Endothelial cell of umbilical vein (primary cell): Measurements from ENCODE around the gene INO80B. TPM values are rescaled to one million over a fixed set of nuclear protein-coding genes. Genes with fewer than 3 reads are reported as not detected.

Experiments used
- BruUV-seq: library from RNA; stranded (reverse); fragments of 400-500 nt; replicated peaks from 2 replicates; lab custom pipeline; 2021; lab: Mats Ljungman, UMichigan
- CTCF ChIA-PET: fragments of 300-600, 350-600 bp; sonication (Branson Sonifier 250); formaldehyde crosslinking; loops from one replicate; lab custom pipeline; 2021; ENCODE audit warnings: antibody characterized with exemption, inconsistent platforms; lab: Charles Lee
- POLR2A ChIA-PET: fragments of 300-600, 350-600 bp; sonication (Branson Sonifier 250); formaldehyde crosslinking; loops from one replicate; lab custom pipeline; 2021; ENCODE audit warnings: antibody characterized with exemption, inconsistent platforms; lab: Charles Lee
- DNase-seq: peaks from one replicate; pipeline ENCODE4 v3.0.0-alpha.2; 2011; ENCODE audit warnings: low read depth, low spot score
- FAIRE-seq: peaks from 2 replicates; lab custom pipeline; 2011; peaks lifted over from hg19 to GRCh38; lab: Jason Lieb, UNC
- H2AFZ ChIP-seq: 2 replicates; pipeline ENCODE4 v1.6.0; 2012; ENCODE audit warnings: low read depth, low read length, control low read depth, inconsistent platforms
- H3K27ac ChIP-seq: 2 replicates; pipeline ENCODE4 v1.5.1; 2011; ENCODE audit warnings: low read depth, mild to moderate bottlenecking, control low read depth, low read length, moderate library complexity; ENCODE audit not compliant: insufficient read depth
- H3K27me3 ChIP-seq, 2 experiments: 2 replicates each; pipeline versions ENCODE4 v1.6.0 to v1.6.1; 2011; ENCODE audit warnings: low read length in 2 of 2, mixed read lengths in 1 of 2; ENCODE audit not compliant: control insufficient read depth in 2 of 2, insufficient read depth in 2 of 2
- H3K36me3 ChIP-seq, 2 experiments: 2 replicates in 1 of 2; 3 replicates in 1 of 2; pipeline ENCODE4 v1.5.1; 2011; ENCODE audit warnings: low read length in 2 of 2, mild to moderate bottlenecking in 1 of 2, moderate library complexity in 1 of 2; ENCODE audit not compliant: control insufficient read depth in 2 of 2, insufficient read depth in 2 of 2; ENCODE audit errors: extremely low read depth in 1 of 2
- H3K4me1 ChIP-seq: 3 replicates; pipeline ENCODE4 v1.5.1; 2011; ENCODE audit warnings: mild to moderate bottlenecking, low read length; ENCODE audit not compliant: control insufficient read depth, insufficient read depth; ENCODE audit errors: extremely low read depth
- H3K4me2 ChIP-seq: 2 replicates; pipeline ENCODE4 v1.6.1; 2011; ENCODE audit warnings: low read length, control low read depth, mixed read lengths; ENCODE audit not compliant: insufficient read depth
- H3K4me3 ChIP-seq, 3 experiments: fragments of 200-600 bp in 1 of 3; sonication (generic), shearing (Covaris generic) in 1 of 3; replicated peaks in 1 of 3; 2 replicates each; pipeline ENCODE4 v1.5.1; 2011 to 2016; ENCODE audit warnings: control low read depth in 3 of 3, low read length in 3 of 3, mild to moderate bottlenecking in 2 of 3, inconsistent platforms in 1 of 3, low read depth in 1 of 3, moderate library complexity in 1 of 3; ENCODE audit not compliant: insufficient read depth in 1 of 3
- H3K79me2 ChIP-seq: 2 replicates; pipeline ENCODE4 v1.6.0; 2012; ENCODE audit warnings: low read length, inconsistent platforms; ENCODE audit not compliant: control insufficient read depth, insufficient read depth
- H3K9ac ChIP-seq: replicated peaks from 2 replicates; pipeline ENCODE3; 2011; ENCODE audit warnings: low read length, control low read depth; ENCODE audit not compliant: insufficient read depth; ENCODE audit errors: extremely low read depth
- H3K9me1 ChIP-seq: replicated peaks from 3 replicates; pipeline ENCODE4 v1.6.0; 2011; ENCODE audit warnings: mild to moderate bottlenecking, low read length; ENCODE audit not compliant: control insufficient read depth, insufficient read depth; ENCODE audit errors: extremely low read depth
- H3K9me3 ChIP-seq: replicated peaks from 2 replicates; pipeline ENCODE4 v1.5.1; 2012; ENCODE audit warnings: low read length, inconsistent platforms; ENCODE audit not compliant: control insufficient read depth, insufficient read depth
- H4K20me1 ChIP-seq: replicated peaks from 2 replicates; pipeline ENCODE3; 2011; ENCODE audit warnings: mild to moderate bottlenecking, low read length; ENCODE audit not compliant: control insufficient read depth, insufficient read depth; ENCODE audit errors: extremely low read depth
- CTCF ChIP-seq, 2 donors: IDR thresholded peaks; 1 replicate in 1 of 2; 2 replicates in 1 of 2; pipeline ENCODE4 v1.5.1; 2011; ENCODE audit warnings: low read length in 2 of 2, mild to moderate bottlenecking in 2 of 2, moderate library complexity in 2 of 2, control low read depth in 1 of 2, inconsistent platforms in 1 of 2, low read depth in 1 of 2; ENCODE audit not compliant: insufficient read depth in 1 of 2; ENCODE audit errors: extremely low read depth in 1 of 2
- EZH2 ChIP-seq: IDR thresholded peaks from 2 replicates; pipeline ENCODE4 v1.6.1; 2012; ENCODE audit warnings: borderline replicate concordance, low read depth, mild to moderate bottlenecking, moderate library complexity, low read length, inconsistent platforms; ENCODE audit not compliant: severe bottlenecking
- FOS ChIP-seq: IDR thresholded peaks from 2 replicates; pipeline ENCODE4 v1.6.1; 2011; ENCODE audit warnings: mild to moderate bottlenecking, low read length, moderate library complexity, borderline replicate concordance; ENCODE audit not compliant: insufficient read depth
- GATA2 ChIP-seq: IDR thresholded peaks from 2 replicates; pipeline ENCODE4 v1.7.0; 2011; ENCODE audit warnings: low read depth, mild to moderate bottlenecking, moderate library complexity, mixed read lengths, low read length; ENCODE audit not compliant: insufficient read length, insufficient read depth
- JUN ChIP-seq: IDR thresholded peaks from 2 replicates; pipeline ENCODE4 v1.6.1; 2011; ENCODE audit warnings: borderline replicate concordance, low read depth; ENCODE audit not compliant: insufficient read length, insufficient read depth
- MAX ChIP-seq: IDR thresholded peaks from 2 replicates; pipeline ENCODE4 v1.6.1; 2011; ENCODE audit not compliant: insufficient read depth, insufficient read length
- MYC ChIP-seq: IDR thresholded peaks from one replicate; pipeline ENCODE4 v1.6.1; 2011; ENCODE audit warnings: mild to moderate bottlenecking, low read depth, low read length
- POLR2A ChIP-seq: IDR thresholded peaks from 2 replicates; pipeline ENCODE4 v1.6.1; 2012; ENCODE audit warnings: low read depth, mild to moderate bottlenecking, control low read depth, low read length
- POLR2AphosphoS5 ChIP-seq: IDR thresholded peaks from 2 replicates; pipeline ENCODE4 v1.6.1; 2012; ENCODE audit warnings: low read depth, mild to moderate bottlenecking, control low read depth, low read length, moderate library complexity; ENCODE audit not compliant: insufficient read depth
- dilution Hi-C: fragments of 300-500 bp; cut with MboI; formaldehyde crosslinking; loops from one replicate; pipeline ENCODE4 v1.15.0; 2019; ENCODE audit warnings: low sequenced_read_pairs; ENCODE audit not compliant: extremely low pct_ligation_motif_present
- intact Hi-C: fragments of 100-400 bp; cut with micrococcal nuclease; formaldehyde crosslinking; loops from one replicate; pipeline ENCODE4 v1.10.0; 2022
- polyA plus RNA-seq, 4 experiments: library from polyadenylated mRNA; depleted of rRNA in 3 of 4; stranded (reverse) in 3 of 4; unstranded in 1 of 4; fragments of >200 nt; gene quantifications; 2 replicates each; pipeline versions ENCODE4 v1.2.1 to v1.2.3, GENCODE V29; 2011 to 2012; ENCODE audit warnings: missing spikeins in 1 of 4
- total RNA-seq: library from RNA; stranded (reverse); gene quantifications from 2 replicates; pipeline ENCODE4 v1.2.3, GENCODE V29; 2021

Gene INO80B
- total and polyA plus RNA-seq, 2 donors (not counting 3 experiments of a cell fraction or from before 2014, with no cell fraction given): 15.1 to 24.2 TPM

GRCh38 chr2:74503506-74504475 lies 48.9 kb downstream of the INO80B start:
- peak overlapping the region; percentile 41 for H2AFZ ChIP-seq
- peaks cover 36% of the 10 kb centered on the region for H3K4me1 ChIP-seq
- POLR2A ChIA-PET: interaction anchor here (1.0 to 1.3 kb wide), 2 partner anchors 22 to 46 kb away, joined by 4 read pairs; partner anchors contain the start of genes DQX1 and WBP1
- no peaks in the 10 kb centered on the region for H3K9me3 ChIP-seq
- no peaks in the 10 kb centered on the region for H4K20me1 ChIP-seq
- H3K79me2 ChIP-seq: peaks cover 4% of the 10 kb centered on the region
- FAIRE-seq (peak; percentile 38), DNase-seq (peak; percentile 22)
- peak overlapping the region; percentile 59 for H3K27ac ChIP-seq
- peaks cover 0 to 4% of the 10 kb centered on the region in 2 experiments for H3K36me3 ChIP-seq
- peak overlapping the region in 2 of 3 experiments; percentile 50 to 55 for H3K4me3 ChIP-seq
- dilution Hi-C loops: no loop called here
- H3K9me1 ChIP-seq: no peaks in the 10 kb centered on the region
- H3K4me2 ChIP-seq: peak overlapping the region; percentile 62
- TF ChIP-seq JUN (no peak), POLR2AphosphoS5 (no peak), GATA2 (no peak), MYC (no peak), FOS (no peak), POLR2A (no peak), EZH2 (no peak), CTCF (IDR thresholded peaks at IDR 0.05; ENCODE audit: extremely low read depth in 1 of 2, insufficient read depth in 1 of 2, low read depth in 1 of 2, low read length in 2 of 2) (no peak), MAX (no peak)
- CTCF ChIA-PET: interaction anchor here (0.7 to 1.9 kb wide), 7 partner anchors 11 to 112 kb away, joined by 3 to 10 read pairs (median 3); partner anchors contain the start of genes CCDC142, LOXL3, MRPL53 and TTC31
- peak overlapping the region; percentile 46 for H3K9ac ChIP-seq
- H3K27me3 ChIP-seq: peaks cover 15 to 29% of the 10 kb centered on the region in 2 experiments
- intact Hi-C loops: loop anchor here (1.0 to 5.0 kb wide), 2 partner anchors 20 to 149 kb away; partner anchors contain the start of genes SEMA4F and TTC31
- TSS peak; percentile 57 for BruUV-seq
